ENCODE measurements around the gene DAZAP1. TPM values are rescaled to one million over a fixed set of nuclear protein-coding genes. Genes with fewer than 3 reads are reported as not detected.

The DAZAP1 gene
- 100 to 1,000 TPM; 235 to 241 TPM for total RNA-seq

DNA sequence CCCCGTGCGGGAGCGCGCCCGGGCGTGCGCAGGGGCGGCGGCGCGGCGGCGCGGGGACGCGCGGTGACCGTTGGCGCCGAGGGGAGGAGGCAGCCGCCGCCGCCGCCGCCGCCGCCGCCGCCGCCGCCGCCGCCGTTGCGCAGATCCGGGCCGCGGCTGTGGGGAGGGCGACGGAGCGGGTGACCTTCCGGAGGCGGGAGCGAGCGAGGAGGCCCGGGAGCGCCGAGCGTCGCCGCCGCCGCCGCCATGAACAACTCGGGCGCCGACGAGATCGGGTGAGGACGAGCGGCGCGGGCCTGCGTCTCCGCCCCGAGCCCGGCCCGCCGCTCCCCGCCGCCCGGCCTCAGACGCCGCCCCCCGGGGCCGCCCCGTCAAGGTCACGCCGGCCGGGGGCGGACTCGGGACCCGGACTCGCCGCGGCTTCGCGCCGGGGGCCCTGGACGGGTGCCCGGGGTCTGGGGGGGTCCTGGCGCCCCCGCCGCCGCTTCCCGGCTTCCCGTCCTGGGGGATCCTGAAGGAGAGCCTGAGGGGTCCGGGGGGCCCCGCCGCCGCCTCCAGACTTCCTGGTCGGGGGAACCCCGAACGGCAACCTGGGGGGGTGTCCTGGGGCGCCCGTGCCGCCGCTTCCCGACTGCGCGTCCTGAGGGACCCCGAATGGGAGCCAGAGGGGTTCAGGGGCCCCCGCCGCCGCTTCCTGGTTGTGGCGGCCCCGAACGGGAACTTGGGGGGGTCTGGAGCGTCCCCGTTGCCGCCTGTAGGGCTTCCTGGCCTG is at the start of gene DAZAP1:
TSS of gene DAZAP1 (plus strand) at position 59 of the 772 bp plus-strand sequence. CDS start at position 247, 188 bp downstream.
- H3K27me3 Mint-ChIP-seq = no peaks in the 10 kb centered on the region
- H3K4me3 Mint-ChIP-seq = peak within 1 kb of the TSS; percentile 92
- peaks cover 24% of the 10 kb centered on the region for H3K36me3 Mint-ChIP-seq (ENCODE audit: low read depth)
- no peaks in the 10 kb centered on the region for H3K9me3 Mint-ChIP-seq
- peak within 1 kb of the TSS; percentile 89 for H3K27ac Mint-ChIP-seq
- ChIA-PET POLR2A (no interaction called here), CTCF (no interaction called here)
- DNase-seq = peak; percentile 33
- peaks cover 46% of the 10 kb centered on the region for H3K4me1 Mint-ChIP-seq

DNA sequence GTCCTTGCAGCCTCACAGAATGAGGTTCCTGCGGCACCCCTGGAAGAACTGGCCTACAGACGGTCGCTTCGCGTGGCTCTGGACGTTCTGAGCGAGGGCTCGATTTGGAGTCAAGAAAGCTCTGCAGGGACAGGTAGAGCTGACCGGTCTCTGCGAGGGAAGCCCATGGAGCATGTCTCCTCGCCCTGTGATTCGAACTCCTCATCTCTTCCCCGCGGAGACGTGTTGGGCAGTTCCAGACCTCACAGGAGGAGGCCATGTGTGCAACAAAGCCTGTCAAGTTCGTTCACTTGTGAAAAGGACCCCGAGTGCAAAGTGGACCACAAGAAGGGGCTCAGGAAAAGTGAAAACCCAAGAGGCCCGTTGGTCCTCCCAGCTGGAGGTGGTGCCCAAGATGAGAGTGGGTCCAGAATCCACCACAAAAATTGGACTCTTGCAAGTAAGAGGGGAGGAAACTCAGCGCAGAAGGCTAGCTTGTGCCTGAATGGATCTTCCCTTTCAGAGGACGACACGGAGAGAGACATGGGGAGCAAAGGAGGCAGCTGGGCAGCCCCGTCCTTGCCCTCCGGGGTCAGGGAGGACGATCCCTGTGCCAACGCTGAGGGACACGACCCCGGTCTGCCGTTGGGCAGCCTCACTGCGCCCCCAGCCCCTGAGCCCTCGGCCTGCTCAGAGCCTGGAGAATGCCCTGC is 47.1 kb upstream of the DAZAP1 start:
- H3K27me3 Mint-ChIP-seq = no peaks in the 10 kb centered on the region
- DNase-seq = no peak
- H3K9me3 Mint-ChIP-seq = no peaks in the 10 kb centered on the region
- ChIA-PET POLR2A (no interaction called here), CTCF (interaction anchor here (1.0 kb wide), 1 partner anchor 33 kb away, joined by 3 read pairs; no protein-coding TSS in a partner anchor)
- H3K36me3 Mint-ChIP-seq (ENCODE audit: low read depth) = peaks cover 33% of the 10 kb centered on the region
- H3K27ac Mint-ChIP-seq = no peak overlapping the region
- H3K4me1 Mint-ChIP-seq = peaks cover 47% of the 10 kb centered on the region
- H3K4me3 Mint-ChIP-seq = no peak overlapping the region

GRCh38 chr19:1360818-1361461 is 46.4 kb upstream of the DAZAP1 start:
- Mint-ChIP-seq H3K4me1 (peaks cover 41% of the 10 kb centered on the region), H3K27ac (no peak overlapping the region), H3K9me3 (no peaks in the 10 kb centered on the region), H3K4me3 (no peak overlapping the region), H3K36me3 (ENCODE audit: low read depth) (peaks cover 31% of the 10 kb centered on the region), H3K27me3 (no peaks in the 10 kb centered on the region)
- no peak for DNase-seq
- POLR2A ChIA-PET = no interaction called here
- CTCF ChIA-PET = no interaction called here

GRCh38 chr19:1361601-1362386 is 45.6 kb upstream of the DAZAP1 start:
- DNase-seq = no peak
- Mint-ChIP-seq H3K4me3 (no peak overlapping the region), H3K9me3 (no peaks in the 10 kb centered on the region), H3K27me3 (no peaks in the 10 kb centered on the region), H3K36me3 (ENCODE audit: low read depth) (peaks cover 31% of the 10 kb centered on the region), H3K4me1 (peaks cover 35% of the 10 kb centered on the region), H3K27ac (peak overlapping the region; percentile 14)
- ChIA-PET POLR2A (no interaction called here), CTCF (no interaction called here)

DNA sequence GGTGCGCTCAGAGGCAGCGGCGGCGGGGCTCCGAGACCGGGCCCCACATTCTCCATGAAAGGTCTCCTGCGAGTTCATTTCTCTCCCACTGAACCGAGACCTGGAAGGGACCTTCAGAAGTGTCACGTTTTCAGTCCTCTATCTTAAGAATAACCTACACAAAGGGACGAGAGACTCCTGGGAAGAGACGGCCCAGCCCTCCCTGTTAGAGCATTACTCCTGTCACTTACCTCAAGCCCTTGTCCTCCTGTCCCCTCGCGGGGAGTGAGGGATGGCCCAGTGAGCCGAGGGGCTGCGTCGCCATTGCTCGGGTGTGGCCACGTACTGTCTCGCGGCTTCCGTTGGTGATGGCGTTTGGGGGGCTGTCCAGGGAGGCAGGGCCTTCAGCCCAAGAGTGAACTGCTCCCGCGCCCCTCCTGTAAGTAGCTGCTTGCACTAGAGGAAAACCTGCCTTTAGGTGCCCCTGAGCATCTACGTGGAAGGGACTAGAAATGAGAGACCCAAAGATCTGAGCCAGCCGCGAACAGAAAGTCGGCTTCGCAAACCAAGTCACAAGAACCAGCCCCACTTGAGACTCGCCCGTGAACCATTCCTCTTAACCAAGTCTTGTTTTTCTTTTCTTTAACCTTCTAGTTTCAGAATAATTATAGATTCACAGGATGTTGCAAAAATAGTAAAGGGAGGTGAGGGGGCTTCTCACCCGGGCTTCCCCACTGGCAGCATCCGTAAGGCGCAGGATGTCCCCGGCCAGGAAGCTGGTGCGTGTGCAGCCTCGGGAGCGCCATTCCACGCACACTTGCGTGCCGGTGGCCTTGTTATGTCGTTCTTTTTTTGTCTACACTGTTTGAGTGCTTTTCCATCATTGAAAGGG is 44.8 kb upstream of the DAZAP1 start:
- Mint-ChIP-seq H3K36me3 (ENCODE audit: low read depth) (peaks cover 28% of the 10 kb centered on the region), H3K4me1 (peaks cover 32% of the 10 kb centered on the region), H3K4me3 (no peak overlapping the region), H3K27ac (no peak overlapping the region), H3K9me3 (no peaks in the 10 kb centered on the region), H3K27me3 (no peaks in the 10 kb centered on the region)
- ChIA-PET CTCF (no interaction called here), POLR2A (no interaction called here)
- DNase-seq = no peak

- Mint-ChIP-seq H3K4me1 (peaks cover 32% of the 10 kb centered on the region), H3K27me3 (no peaks in the 10 kb centered on the region), H3K27ac (peak overlapping the region; percentile 73), H3K4me3 (peak overlapping the region; percentile 33), H3K36me3 (ENCODE audit: low read depth) (peaks cover 21% of the 10 kb centered on the region), H3K9me3 (no peaks in the 10 kb centered on the region)
- DNase-seq = peak; percentile 50
- POLR2A ChIA-PET = no interaction called here
- CTCF ChIA-PET = interaction anchor here (1.0 kb wide), 1 partner anchor 42 kb away, joined by 4 read pairs; no protein-coding TSS in a partner anchor
Measured at GRCh38 chr19:1363599-1363998, 43.8 kb upstream of the DAZAP1 start.

DNA sequence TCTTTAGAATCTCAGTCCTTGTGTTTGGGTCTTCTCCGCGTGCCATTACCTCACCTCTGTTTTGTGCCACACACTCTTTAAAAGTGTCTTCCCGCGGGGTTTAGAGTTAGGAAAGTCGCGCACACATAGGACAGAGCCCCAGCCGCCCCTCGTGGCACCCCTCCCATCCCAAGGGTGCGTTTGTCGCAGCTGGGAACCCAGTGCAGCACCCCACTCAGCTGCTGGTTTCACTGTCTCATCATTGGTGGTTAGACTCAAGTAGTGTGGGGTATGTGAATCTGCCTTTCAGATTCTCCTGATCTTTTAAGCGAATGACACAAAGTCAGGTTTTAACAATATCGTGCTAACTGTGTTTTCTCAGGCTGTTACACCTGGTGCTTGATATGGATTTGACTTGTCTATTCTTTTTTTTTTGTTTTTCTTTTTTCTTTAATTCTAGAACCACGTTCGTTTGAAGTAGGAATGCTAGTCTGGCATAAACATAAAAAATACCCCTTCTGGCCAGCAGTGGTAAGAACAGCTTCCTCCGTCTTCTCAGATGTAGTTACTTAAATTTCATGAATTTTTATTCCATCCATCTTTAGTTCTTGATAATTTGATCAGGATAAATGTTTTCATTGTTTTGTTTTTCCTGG is 43.2 kb upstream of the DAZAP1 start:
- Mint-ChIP-seq H3K4me3 (peak overlapping the region; percentile 47), H3K4me1 (peaks cover 32% of the 10 kb centered on the region), H3K36me3 (ENCODE audit: low read depth) (peaks cover 21% of the 10 kb centered on the region), H3K9me3 (no peaks in the 10 kb centered on the region), H3K27ac (peak overlapping the region; percentile 76), H3K27me3 (no peaks in the 10 kb centered on the region)
- ChIA-PET POLR2A (no interaction called here), CTCF (interaction anchor here (1.0 kb wide), 1 partner anchor 41 kb away, joined by 4 read pairs; no protein-coding TSS in a partner anchor)
- DNase-seq = no peak

DNA sequence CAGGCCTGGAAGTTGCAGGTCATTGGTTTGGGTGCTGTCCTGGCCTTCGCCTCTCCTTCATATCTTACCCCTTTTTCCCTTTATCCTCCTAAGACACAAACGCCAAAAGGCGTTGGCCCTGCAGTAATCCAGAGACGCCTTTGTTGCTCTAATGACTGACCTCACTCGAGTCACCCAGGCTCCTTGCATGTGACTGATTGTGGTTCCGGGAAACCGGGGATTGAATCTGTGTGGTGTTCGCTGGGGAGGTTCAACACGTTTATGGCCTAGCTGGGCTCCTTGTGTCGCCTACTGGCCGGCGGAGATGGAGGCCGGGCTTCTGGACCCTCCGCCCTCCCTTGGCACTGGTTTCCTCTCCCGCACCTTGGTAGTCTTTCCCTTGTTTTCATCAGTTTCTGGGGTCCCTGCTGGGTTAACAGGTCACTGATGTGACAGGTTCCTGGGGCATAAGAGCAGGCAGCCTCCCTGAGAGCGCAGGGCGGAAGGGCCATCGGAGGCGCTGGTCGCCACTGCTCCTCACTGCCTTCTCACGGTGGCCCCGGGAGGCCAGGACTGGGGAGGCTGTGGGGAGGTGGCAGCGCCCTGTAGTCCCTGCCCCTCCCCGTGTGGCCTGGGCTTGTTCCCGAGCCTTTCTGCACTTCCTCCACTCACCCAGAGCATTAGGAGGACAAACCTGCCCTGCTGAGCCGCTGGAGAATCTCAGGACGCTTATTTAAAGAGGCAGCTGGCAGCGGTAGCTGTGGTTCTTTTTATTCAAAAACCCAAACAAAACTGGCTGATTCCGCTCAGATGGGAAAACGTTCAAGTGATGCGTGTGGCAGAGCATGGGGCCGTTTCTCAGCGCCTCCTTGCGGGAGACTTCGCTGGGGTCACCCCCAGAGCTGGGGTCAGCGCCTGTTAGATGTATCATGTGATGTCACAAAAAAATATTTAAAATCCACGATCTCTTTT is 41.8 kb upstream of the DAZAP1 start:
- CTCF ChIA-PET = interaction anchor here (1.7 kb wide), 1 partner anchor 88 kb away, joined by 3 read pairs; no protein-coding TSS in a partner anchor
- Mint-ChIP-seq H3K4me3 (no peak overlapping the region), H3K27ac (no peak overlapping the region)

DNA sequence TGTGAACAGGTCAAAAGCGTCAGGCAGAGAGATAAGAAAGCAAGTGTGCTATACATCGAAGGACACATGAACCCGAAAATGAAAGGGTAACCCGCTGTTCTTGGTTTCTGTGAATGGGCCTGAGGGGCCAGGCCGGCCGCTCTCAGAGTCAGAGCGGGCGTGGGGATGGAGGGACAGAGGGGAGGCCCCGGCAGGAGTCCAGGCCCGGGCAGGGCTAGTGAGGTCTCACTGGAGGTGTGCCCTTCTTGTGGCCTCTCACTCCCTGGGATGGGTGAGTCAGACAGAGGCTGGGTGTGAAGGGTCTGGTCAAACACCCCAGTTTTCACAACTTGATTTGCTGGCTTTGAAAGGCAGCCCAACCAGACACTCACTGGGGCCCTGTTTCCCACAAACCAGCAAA is 41.1 kb upstream of the DAZAP1 start:
- H3K27me3 Mint-ChIP-seq = no peaks in the 10 kb centered on the region
- no peak overlapping the region for H3K4me3 Mint-ChIP-seq
- H3K4me1 Mint-ChIP-seq = peaks cover 32% of the 10 kb centered on the region
- no peak overlapping the region for H3K27ac Mint-ChIP-seq
- no peaks in the 10 kb centered on the region for H3K9me3 Mint-ChIP-seq
- ChIA-PET CTCF (interaction anchor here (1.0 to 1.7 kb wide), 2 partner anchors 88 to 100 kb away, joined by 3 read pairs; no protein-coding TSS in a partner anchor), POLR2A (no interaction called here)
- peaks cover 18% of the 10 kb centered on the region for H3K36me3 Mint-ChIP-seq (ENCODE audit: low read depth)
- no peak for DNase-seq

More for the DNA sequence above, 41.8 kb upstream of the DAZAP1 start:
- POLR2A ChIA-PET = no interaction called here
- DNase-seq = no peak
- Mint-ChIP-seq H3K36me3 (ENCODE audit: low read depth) (peaks cover 18% of the 10 kb centered on the region), H3K4me1 (peaks cover 32% of the 10 kb centered on the region), H3K27me3 (no peaks in the 10 kb centered on the region), H3K9me3 (no peaks in the 10 kb centered on the region)

- no peak for DNase-seq
- no peak overlapping the region for H3K27ac Mint-ChIP-seq
- H3K4me1 Mint-ChIP-seq = peaks cover 26% of the 10 kb centered on the region
- no peaks in the 10 kb centered on the region for H3K27me3 Mint-ChIP-seq
- peaks cover 16% of the 10 kb centered on the region for H3K36me3 Mint-ChIP-seq (ENCODE audit: low read depth)
- H3K4me3 Mint-ChIP-seq = no peak overlapping the region
- ChIA-PET POLR2A (no interaction called here), CTCF (interaction anchor here (0.9 to 1.7 kb wide), 3 partner anchors 89 to 375 kb away, joined by 3 read pairs; no protein-coding TSS in a partner anchor)
- no peaks in the 10 kb centered on the region for H3K9me3 Mint-ChIP-seq
Measured at GRCh38 chr19:1366899-1367870, 40.2 kb upstream of the DAZAP1 start.

Data from activated CD4-positive, alpha-beta T cell treated with anti-CD3 and anti-CD28 coated beads, Interleukin-2, amount 10 ng/mL, durations not matched to agents 7 days and 5 days (primary cell).